Endothelial cell (in vitro differentiated cells): ENCODE data around the gene DLGAP1. TPM values are rescaled to one million over a fixed set of nuclear protein-coding genes. Genes with fewer than 3 reads are reported as not detected.

Experiments used
- DNase-seq: peaks from one replicate; pipeline ENCODE4 v3.0.0; 2021; ENCODE audit warnings: low spot score
- H3K27ac Mint-ChIP-seq: one replicate; pipeline ENCODE4 v1.8.0; 2021; ENCODE audit warnings: mixed read lengths, inconsistent platforms; ENCODE audit not compliant: unreplicated experiment
- H3K27me3 Mint-ChIP-seq: one replicate; pipeline ENCODE4 v1.8.0; 2021; ENCODE audit warnings: mild to moderate bottlenecking, moderate library complexity, mixed read lengths, inconsistent platforms; ENCODE audit not compliant: unreplicated experiment
- H3K36me3 Mint-ChIP-seq: one replicate; pipeline ENCODE4 v1.8.0; 2021; ENCODE audit warnings: mild to moderate bottlenecking, low read depth, mixed read lengths, inconsistent platforms; ENCODE audit not compliant: unreplicated experiment
- H3K4me1 Mint-ChIP-seq: one replicate; pipeline ENCODE4 v1.8.0; 2021; ENCODE audit warnings: mild to moderate bottlenecking, mixed read lengths, inconsistent platforms; ENCODE audit not compliant: unreplicated experiment
- H3K4me3 Mint-ChIP-seq: one replicate; pipeline ENCODE4 v1.8.0; 2021; ENCODE audit warnings: mild to moderate bottlenecking, mixed read lengths, inconsistent platforms; ENCODE audit not compliant: unreplicated experiment
- H3K9me3 Mint-ChIP-seq: one replicate; pipeline ENCODE4 v1.8.0; 2021; ENCODE audit warnings: mixed read lengths, inconsistent platforms; ENCODE audit not compliant: unreplicated experiment
- CTCF ChIP-seq: fragments of 200-600 bp; sonication (generic); IDR thresholded peaks from one replicate; pipeline ENCODE4 v1.5.0; 2021; ENCODE audit warnings: antibody characterized with exemption; ENCODE audit not compliant: unreplicated experiment
- total RNA-seq: library from RNA; stranded (reverse); fragmentation: NEBNext Ultra II Directional; extraction: Animal tissue kit (Norgen Biotek cat#: 25700); gene quantifications from one replicate; pipeline ENCODE4 v1.2.1, GENCODE V29; 2021; ENCODE audit not compliant: unreplicated experiment

DLGAP1 gene
- total RNA-seq, 1 donor from 2014 or later, result 1.8 TPM

GRCh38 chr18:3541549-3542386 is 913.3 kb downstream of the DLGAP1 start:
- peaks cover 2% of the 10 kb centered on the region for H3K27me3 Mint-ChIP-seq
- H3K9me3 Mint-ChIP-seq, result no peaks in the 10 kb centered on the region
- no peaks in the 10 kb centered on the region for H3K4me1 Mint-ChIP-seq
- H3K36me3 Mint-ChIP-seq, result no peaks in the 10 kb centered on the region
- H3K4me3 Mint-ChIP-seq, result no peak overlapping the region
- H3K27ac Mint-ChIP-seq, result no peak overlapping the region
- no peak for TF ChIP-seq CTCF
- no peak for DNase-seq

GRCh38 chr18:3540805-3541548 is 914.1 kb downstream of the DLGAP1 start:
- Mint-ChIP-seq H3K27me3 (peaks cover 2% of the 10 kb centered on the region), H3K27ac (no peak overlapping the region), H3K4me3 (no peak overlapping the region), H3K4me1 (no peaks in the 10 kb centered on the region), H3K36me3 (no peaks in the 10 kb centered on the region), H3K9me3 (no peaks in the 10 kb centered on the region)
- no peak for DNase-seq
- TF ChIP-seq CTCF, result no peak

- H3K4me1 Mint-ChIP-seq, result no peaks in the 10 kb centered on the region
- no peak overlapping the region for H3K4me3 Mint-ChIP-seq
- H3K27me3 Mint-ChIP-seq, result peaks cover 5% of the 10 kb centered on the region
- no peaks in the 10 kb centered on the region for H3K36me3 Mint-ChIP-seq
- H3K9me3 Mint-ChIP-seq, result no peaks in the 10 kb centered on the region
- no peak for TF ChIP-seq CTCF
- H3K27ac Mint-ChIP-seq, result no peak overlapping the region
- DNase-seq, result no peak
These were observed 916.0 kb downstream of the DLGAP1 start for GRCh38 chr18:3538954-3539617.

- no peak overlapping the region for H3K4me3 Mint-ChIP-seq
- no peak for TF ChIP-seq CTCF
These were observed 916.7 kb downstream of the DLGAP1 start for GRCh38 chr18:3538456-3538855.

More at GRCh38 chr18:3538456-3538855, 916.7 kb downstream of the DLGAP1 start:
- Mint-ChIP-seq H3K4me1 (no peaks in the 10 kb centered on the region), H3K9me3 (no peaks in the 10 kb centered on the region), H3K27ac (no peak overlapping the region), H3K27me3 (peaks cover 5% of the 10 kb centered on the region), H3K36me3 (peaks cover 3% of the 10 kb centered on the region)
- no peak for DNase-seq
